GM18951 (cell line): ENCODE measurements around the gene REXO1.

Source experiments
- POLR2A ChIP-seq: IDR thresholded peaks from 4 replicates; pipeline ENCODE4 v1.6.1; 2011; ENCODE audit warnings: mild to moderate bottlenecking; ENCODE audit not compliant: insufficient read length, insufficient read depth; ENCODE audit errors: extremely low read depth
- in situ Hi-C: fragments of 300-500 bp; cut with MboI; formaldehyde crosslinking; loops from one replicate; pipeline ENCODE4 v1.12.0; 2022; ENCODE audit warnings: low sequenced_read_pairs, mixed read lengths, inconsistent platforms; ENCODE audit not compliant: unreplicated experiment

REXO1 gene

DNA sequence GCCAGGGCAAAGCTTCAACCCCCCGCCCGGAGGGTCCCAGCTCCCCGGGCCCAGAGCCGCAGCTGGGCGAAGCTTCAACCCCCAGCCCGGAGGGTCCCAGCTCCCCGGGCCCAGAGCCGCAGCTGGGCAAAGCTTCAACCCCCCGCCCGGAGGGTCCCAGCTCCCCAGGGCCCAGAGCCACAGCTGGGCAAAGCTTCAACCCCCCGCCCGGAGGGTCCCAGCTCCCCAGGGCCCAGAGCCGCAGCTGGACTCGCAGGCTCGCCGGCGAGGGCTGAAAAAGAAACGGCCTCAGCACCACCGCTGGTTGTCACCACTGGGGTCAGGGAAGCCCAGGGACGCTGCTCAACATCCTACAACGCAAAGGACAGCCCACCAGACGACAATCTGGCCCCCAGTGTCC is 5.2 kb downstream of the REXO1 start:
- in situ Hi-C loops = no loop called here
- no peak for TF ChIP-seq POLR2A

DNA sequence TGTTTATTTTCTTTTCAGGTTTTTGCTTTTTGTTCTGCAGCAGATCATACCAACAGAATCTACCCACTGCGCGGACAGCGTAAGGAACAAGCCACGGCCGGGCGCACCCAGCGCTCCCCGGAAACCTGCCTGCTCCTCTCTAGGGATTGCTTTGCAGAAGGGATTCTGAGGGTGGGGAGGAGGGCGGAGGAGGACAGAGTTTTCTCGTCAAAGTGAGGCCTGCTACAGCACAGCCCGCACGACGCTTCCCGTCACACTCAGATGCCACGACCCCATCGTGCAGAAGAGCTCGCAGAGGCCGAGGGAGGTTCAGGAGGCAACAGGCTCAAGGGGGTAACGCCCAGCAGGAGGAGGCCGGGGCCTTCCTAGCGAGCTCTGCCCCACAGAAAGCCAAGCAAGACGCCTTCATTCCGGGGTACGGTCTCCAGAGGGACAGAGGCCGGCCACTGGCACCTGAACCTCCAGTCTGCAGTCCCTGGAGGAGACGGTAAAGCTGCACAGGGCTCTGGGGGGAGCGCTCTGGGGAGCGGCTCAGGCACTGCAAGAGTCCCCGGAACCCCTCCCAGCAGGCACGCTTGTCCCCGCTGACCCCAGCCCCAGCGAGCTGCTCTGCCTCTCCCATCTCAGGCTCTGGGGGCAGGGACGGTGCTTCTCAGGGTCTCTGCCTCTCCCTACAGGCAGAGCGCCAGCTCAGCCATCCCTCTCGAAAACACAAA is 6.9 kb downstream of the REXO1 start:
- no peak for TF ChIP-seq POLR2A
- in situ Hi-C loops = no loop called here

DNA sequence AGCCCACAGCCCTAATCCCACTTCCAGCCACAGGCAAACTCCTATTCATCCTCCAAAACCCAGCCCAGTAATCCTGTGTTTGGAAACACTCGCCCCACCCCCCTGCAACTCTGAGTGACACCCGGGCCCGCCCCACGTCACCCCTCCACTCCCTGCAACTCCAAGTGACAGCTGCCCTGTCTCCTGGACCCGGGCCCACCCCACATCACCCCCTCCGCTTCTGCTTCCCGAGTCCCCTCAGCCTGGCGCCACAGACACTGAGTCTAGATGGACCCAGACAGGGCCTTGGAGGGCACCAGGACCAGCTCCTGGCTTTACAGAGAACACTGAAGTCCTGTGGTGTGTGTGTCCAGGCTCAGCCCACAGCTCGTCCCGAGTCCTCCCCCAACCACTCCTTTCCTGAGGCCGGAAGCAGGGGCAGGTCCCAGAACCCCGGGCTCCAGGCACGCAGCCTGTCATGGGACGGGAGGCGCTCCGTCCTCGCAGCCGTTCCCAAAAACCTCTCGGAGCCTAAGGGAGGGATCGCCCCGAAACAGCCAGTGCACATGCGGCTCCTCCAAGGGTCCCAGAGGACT is 7.7 kb downstream of the REXO1 start:
- in situ Hi-C loops = no loop called here

DNA sequence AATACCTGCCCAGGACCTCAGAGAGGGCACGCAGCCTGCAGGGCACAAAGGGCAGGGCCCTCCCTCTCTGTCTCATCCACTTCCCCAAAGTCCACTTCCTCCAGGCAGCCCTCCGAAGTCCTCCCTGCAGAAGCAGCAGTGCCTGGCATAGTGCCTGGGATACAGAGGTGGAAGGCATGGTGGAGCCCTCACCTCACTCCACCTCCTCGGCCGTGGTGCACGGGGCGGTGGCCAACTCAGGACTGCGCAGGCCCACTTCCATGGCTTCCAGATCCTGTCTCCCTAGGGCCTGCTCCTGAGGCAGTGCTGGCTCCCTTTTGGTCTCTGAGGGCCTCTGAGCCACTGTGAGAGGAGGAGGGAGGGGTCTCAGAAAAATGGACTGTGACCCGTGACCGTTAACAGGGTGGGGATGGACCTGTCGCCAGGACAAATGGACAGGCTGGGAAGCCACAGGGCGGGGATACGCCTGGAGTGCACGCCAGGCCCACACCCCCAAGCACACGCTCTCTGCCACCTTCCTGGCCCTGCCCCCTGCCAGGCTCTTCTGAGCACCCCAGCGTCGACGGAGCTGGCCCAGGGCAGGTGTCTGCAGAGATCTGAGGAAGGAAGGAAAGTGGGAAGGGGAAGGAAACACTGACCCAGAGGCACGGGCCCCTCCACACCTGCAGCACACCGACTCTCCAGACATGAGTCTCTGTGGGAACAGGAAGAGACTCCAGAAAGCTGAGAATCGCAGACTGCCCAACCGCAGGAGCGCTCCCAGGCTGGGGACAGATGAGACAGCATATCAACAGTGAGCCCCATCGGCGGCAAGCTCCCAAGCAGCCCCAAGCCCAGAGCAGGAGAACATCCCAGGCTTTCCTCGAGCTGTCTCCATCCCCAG is 8.4 kb downstream of the REXO1 start:
- in situ Hi-C loops = no loop called here
- TF ChIP-seq POLR2A = no peak

More for the DNA sequence above, 7.7 kb downstream of the REXO1 start:
- no peak for TF ChIP-seq POLR2A

DNA sequence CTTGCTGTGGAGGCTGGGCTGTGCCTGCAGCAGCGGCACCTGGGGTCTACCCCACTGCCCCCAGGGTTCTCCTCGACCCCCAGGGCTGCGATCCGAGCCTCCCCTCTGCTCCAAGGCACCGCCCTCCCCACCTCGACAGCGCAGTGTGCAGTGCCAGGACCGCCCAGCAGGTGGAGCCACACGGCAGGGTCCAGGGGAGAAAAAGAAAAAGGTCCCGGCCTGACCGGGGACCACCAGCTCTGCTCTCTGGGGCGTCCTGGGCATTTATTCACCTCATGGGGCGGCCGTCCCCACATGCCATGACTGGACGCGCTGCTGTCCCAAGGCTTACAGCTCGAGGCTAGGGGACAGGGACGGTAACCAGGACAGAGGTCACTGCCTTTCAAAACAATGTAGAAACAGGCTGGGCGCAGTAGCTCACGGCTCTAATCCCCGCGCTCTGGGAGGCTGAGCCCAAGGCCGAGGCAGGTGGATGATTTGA is 10.6 kb downstream of the REXO1 start:
- TF ChIP-seq POLR2A = no peak
- in situ Hi-C loops = no loop called here

DNA sequence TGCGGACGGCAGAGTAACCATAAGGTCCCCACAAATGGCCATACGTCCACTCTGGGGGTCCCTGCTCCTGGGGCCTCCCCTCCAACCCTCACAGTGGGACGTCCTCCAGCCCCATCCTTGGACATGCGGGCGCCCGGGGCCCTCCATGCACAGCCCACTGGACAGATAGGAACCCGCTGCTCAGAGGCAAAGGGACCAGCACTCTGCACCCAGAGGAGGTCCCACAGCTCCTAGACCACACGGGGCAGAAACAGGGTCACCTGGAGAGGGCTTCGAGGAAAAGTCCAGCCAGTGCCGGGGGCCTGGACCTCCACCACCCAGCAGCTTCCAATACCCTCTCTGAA is 11.1 kb downstream of the REXO1 start:
- in situ Hi-C loops = no loop called here
- no peak for TF ChIP-seq POLR2A

DNA sequence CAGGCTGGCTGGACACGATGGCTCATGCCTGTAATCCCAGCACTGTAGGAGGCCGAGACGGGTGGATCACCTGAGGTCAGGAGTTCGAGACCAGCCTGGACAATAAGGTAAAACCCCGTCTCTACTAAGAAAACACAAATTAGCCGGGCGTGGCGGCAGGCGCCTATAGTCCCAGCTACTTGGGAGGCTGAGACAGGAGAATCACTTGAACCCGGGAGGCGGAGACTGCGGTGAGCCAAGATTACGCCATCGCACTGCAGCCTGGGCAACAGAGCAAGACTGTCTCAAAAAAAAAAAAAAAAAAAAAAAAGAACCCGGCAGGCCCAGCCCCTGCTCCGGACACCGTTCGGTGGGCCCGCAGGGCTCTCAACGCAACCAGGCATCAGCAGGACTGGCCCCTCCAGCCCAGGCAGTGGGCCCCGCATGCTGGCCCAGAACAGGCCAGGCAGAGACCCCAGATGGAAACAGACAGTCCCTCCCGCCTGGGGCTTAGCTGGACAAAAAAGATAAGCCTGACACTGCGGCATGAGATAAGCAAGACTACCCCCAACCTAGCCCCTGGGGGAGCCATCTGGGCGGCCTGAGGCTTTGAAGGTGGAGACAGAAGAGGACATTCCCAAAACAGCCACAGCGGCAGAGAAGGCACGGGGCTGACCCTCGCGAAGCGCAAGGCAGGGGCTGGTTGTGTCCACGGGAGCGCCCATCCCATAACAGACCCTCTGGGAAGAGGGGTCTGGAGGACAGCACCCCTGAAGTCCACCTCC is 11.6 kb downstream of the REXO1 start:
- in situ Hi-C loops = no loop called here
- TF ChIP-seq POLR2A = no peak

DNA sequence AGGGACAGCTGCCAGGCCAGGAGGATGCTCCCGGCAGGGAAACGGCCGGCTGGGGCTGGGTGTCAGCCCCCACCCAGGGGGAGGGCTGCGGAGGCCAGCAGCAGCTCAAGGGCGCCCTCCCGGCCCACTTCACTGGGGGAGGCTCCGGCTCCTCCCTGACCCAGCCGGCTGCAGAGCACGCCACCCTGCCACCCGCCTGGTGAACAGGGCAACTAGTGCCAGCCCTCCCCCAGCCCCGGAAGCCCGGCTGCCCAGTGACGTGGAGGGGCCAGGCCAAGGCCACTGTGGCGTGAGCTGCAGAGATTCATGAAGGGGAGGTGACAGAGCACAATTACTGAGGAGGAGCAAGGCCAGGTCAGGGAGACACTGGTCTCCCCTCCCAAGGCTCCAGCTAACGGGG is 14.7 kb downstream of the REXO1 start:
- no peak for TF ChIP-seq POLR2A
- in situ Hi-C loops = no loop called here

DNA sequence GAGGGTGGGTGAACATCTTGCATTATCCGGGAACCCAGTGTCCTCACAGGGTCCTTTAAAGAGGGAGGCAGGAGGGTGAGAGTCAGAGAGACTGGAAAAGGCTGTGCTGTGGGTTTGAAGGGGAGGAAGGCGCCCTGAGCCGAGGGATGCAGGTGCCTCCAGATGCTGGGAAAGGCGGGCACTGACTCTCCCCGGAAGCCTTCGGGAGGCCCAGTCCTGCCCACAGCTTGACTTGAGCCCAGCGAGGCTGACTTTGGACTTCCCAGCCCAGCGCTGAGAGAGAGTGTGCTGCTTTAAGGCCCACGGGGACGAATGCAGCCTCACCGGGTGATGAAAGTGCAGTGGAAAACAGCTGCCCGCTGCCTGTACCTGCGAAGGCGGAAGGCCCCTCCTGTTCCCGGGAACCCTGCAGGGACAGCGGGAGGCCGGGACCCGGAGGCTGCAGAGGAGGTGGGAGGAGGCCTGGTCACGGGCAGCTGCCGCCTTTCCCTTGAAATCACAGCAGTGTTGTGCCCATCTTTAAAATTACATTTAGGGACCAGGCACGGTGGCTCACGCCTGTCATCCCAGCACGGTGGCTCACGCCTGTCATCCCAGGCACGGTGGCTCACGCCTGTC is 16.1 kb downstream of the REXO1 start:
- no peak for TF ChIP-seq POLR2A
- in situ Hi-C loops = no loop called here

DNA sequence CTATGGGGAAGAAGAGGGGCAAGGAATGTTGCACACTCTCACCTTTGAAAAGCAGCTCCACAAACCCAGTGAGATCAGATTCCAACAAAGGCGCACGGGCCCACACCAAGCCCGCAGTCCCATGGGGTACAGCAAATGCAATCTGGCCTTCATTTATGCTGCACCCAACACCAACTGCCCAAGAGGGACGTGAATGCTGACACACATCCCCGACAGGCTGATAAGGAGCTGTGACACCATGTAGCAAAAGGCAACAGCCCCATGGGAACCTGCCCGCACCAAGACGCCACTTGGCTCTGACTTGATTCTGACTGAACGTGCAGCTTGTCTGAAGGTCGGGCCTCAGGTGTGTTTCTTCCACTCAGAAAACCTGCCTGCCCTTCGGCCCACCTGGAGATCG is 17.3 kb downstream of the REXO1 start:
- in situ Hi-C loops = no loop called here
- no peak for TF ChIP-seq POLR2A

DNA sequence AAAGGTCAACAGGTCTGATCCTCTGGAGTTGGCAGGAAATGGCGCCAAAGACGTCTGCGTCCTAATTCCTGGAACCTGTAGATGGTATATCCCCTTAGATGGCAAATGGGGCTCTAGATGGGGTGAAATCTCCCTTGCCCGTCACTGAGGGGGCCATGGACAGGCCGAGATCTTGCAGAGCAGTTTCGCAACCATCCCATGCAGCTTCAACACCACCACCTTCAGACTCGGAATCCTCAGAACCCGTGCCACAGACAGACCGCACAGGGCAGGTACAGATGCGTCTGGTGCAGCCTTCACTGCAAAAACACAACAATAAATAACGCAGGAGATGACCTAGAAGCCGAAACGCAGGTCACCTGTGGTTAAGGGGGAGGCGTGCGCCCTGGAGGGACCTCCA is 17.7 kb downstream of the REXO1 start:
- no peak for TF ChIP-seq POLR2A
- in situ Hi-C loops = no loop called here

DNA sequence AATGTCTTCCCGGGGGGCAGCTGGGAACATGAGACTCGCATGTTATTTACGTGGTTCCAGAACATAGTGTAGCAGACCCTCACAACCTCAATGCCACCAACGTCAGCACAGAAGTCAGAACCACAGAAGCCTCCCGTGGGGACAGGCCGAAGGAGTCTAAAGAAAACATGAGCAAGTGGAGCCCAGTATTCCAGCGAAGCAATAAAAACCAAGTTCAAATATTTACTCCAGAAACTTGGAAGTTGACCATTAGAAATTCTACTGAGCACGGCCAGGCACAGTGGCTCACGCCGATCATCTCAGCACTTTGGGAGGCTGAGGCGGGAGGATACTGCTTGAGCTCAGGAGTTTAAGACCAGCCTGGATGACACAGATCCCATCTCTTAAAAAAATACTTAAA is 18.3 kb downstream of the REXO1 start:
- in situ Hi-C loops = no loop called here
- no peak for TF ChIP-seq POLR2A
